DMS153 treated with DMSO at 0.1 percent for 48 hours (cell line): ENCODE data around the gene IL22RA2.
"Not testable (repeated sequence)": the region's sequence is repeated elsewhere in the genome, so short reads cannot be mapped to it uniquely, and the experiment has no call there.

Source experiments
- DNase-seq: peaks from one replicate; lab custom pipeline; 2025; ENCODE audit not compliant: unreplicated experiment; lab: John Stamatoyannopoulos, UW

The IL22RA2 gene

GRCh38 chr6:137173501-137173900, at the start of gene IL22RA2:
Gene IL22RA2, minus strand, starts transcription at chr6:137173644. Its CDS starts 11,895 bp downstream, at chr6:137161749.
- DNase-seq: no peak

- DNase-seq: no peak
Measured at GRCh38 chr6:137222381-137222780, 48.9 kb upstream of the IL22RA2 start.

- DNase-seq: no peak
Measured at GRCh38 chr6:137219664-137220252, 46.3 kb upstream of the IL22RA2 start.

GRCh38 chr6:137218917-137219663, 45.6 kb upstream of the IL22RA2 start, which contains the start of gene IFNGR1:
Gene IFNGR1, minus strand, starts transcription at chr6:137219385. Its CDS starts 58 bp downstream, at chr6:137219327.
- DNase-seq: peak; percentile 75

- DNase-seq: no peak
Measured at GRCh38 chr6:137218473-137218916, 45.1 kb upstream of the IL22RA2 start.

GRCh38 chr6:137217801-137218472, 44.5 kb upstream of the IL22RA2 start:
- no peak for DNase-seq

- no peak for DNase-seq
Measured at GRCh38 chr6:137216875-137217553, 43.6 kb upstream of the IL22RA2 start.

- no peak for DNase-seq
Measured at GRCh38 chr6:137216106-137216505, 42.7 kb upstream of the IL22RA2 start.

- not testable (repeated sequence) for DNase-seq
Measured at GRCh38 chr6:137215630-137216029, 42.2 kb upstream of the IL22RA2 start.

- no peak for DNase-seq
Measured at GRCh38 chr6:137214931-137215330, 41.5 kb upstream of the IL22RA2 start.

GRCh38 chr6:137213813-137214212, 40.4 kb upstream of the IL22RA2 start:
- DNase-seq: no peak

GRCh38 chr6:137213331-137213740, 39.9 kb upstream of the IL22RA2 start:
- DNase-seq: no peak

- DNase-seq: no peak
Measured at GRCh38 chr6:137211910-137212309, 38.5 kb upstream of the IL22RA2 start.

- DNase-seq: no peak
Measured at GRCh38 chr6:137210903-137211302, 37.5 kb upstream of the IL22RA2 start.

- DNase-seq: no peak
Measured at GRCh38 chr6:137208279-137208678, 34.8 kb upstream of the IL22RA2 start.

GRCh38 chr6:137207457-137207856, 34.0 kb upstream of the IL22RA2 start:
- DNase-seq: not testable (repeated sequence)

GRCh38 chr6:137206577-137206976, 33.1 kb upstream of the IL22RA2 start:
- no peak for DNase-seq

- DNase-seq: no peak
Measured at GRCh38 chr6:137203256-137203655, 29.8 kb upstream of the IL22RA2 start.

- no peak for DNase-seq
Measured at GRCh38 chr6:137202078-137202477, 28.6 kb upstream of the IL22RA2 start.

- DNase-seq: no peak
Measured at GRCh38 chr6:137201006-137201405, 27.6 kb upstream of the IL22RA2 start.

GRCh38 chr6:137200288-137200687, 26.8 kb upstream of the IL22RA2 start:
- no peak for DNase-seq
